PC-3 (cell line): ENCODE results near the gene AGAP1. TPM values are rescaled to one million over a fixed set of nuclear protein-coding genes. Genes with fewer than 3 reads are reported as not detected.

Experiments
- ATAC-seq: fragments of 200-7000 bp; cut with Tn5 transposase; 2 replicates; pipeline ENCODE4 v1.9.1; 2020; ENCODE audit warnings: mild to moderate bottlenecking, moderate library complexity
- BruUV-seq: library from RNA; stranded (reverse); fragments of 400-500 nt; replicated peaks from 2 replicates; lab custom pipeline; 2021; lab: Mats Ljungman, UMichigan
- CTCF ChIA-PET: fragments of 300-600 bp; sonication (Branson Sonifier 250); formaldehyde crosslinking; loops from one replicate; lab custom pipeline; 2022; ENCODE audit warnings: antibody characterized with exemption; lab: Charles Lee
- POLR2A ChIA-PET: fragments of 300-600 bp; sonication (Branson Sonifier 250); formaldehyde crosslinking; loops from one replicate; lab custom pipeline; 2022; ENCODE audit warnings: antibody characterized with exemption; ENCODE audit not compliant: unreplicated experiment; lab: Charles Lee
- DNase-seq: peaks from one replicate; pipeline ENCODE4 v3.0.0-alpha.2; 2015
- H2AFZ ChIP-seq: fragments of 300-600 bp; sonication (generic); 2 replicates; pipeline ENCODE4 v1.6.0; 2016; ENCODE audit warnings: antibody characterized with exemption, low read length
- H3F3A ChIP-seq: fragments of 300-600 bp; sonication (generic); one replicate; pipeline ENCODE4 v1.6.0; 2017; ENCODE audit warnings: antibody characterized with exemption, low read length, control low read depth, mild to moderate bottlenecking; ENCODE audit not compliant: unreplicated experiment
- H3K27ac ChIP-seq: fragments of 300-600 bp; sonication (generic); 2 replicates; pipeline ENCODE4 v1.5.1; 2016; ENCODE audit warnings: mild to moderate bottlenecking, low read length
- H3K27me3 ChIP-seq: fragments of 300-600 bp; sonication (generic); 2 replicates; pipeline ENCODE4 v1.6.1; 2016; ENCODE audit warnings: low read length, mixed read lengths
- H3K36me3 ChIP-seq: fragments of 300-600 bp; sonication (generic); 2 replicates; pipeline ENCODE4 v1.6.1; 2016; ENCODE audit warnings: low read depth, mixed run types, low read length, mixed read lengths
- H3K4me1 ChIP-seq: fragments of 300-600 bp; sonication (generic); 2 replicates; pipeline ENCODE4 v1.5.1; 2016; ENCODE audit warnings: low read length; ENCODE audit not compliant: insufficient read depth
- H3K4me2 ChIP-seq: fragments of 300-600 bp; sonication (generic); 2 replicates; pipeline ENCODE4 v1.6.0; 2016; ENCODE audit warnings: low read length
- H3K4me3 ChIP-seq: fragments of 300-600 bp; sonication (generic); 2 replicates; pipeline ENCODE4 v1.5.1; 2016; ENCODE audit warnings: mild to moderate bottlenecking, low read length, mixed read lengths
- H3K79me2 ChIP-seq: fragments of 300-600 bp; sonication (generic); 2 replicates; pipeline ENCODE4 v1.6.1; 2017; ENCODE audit warnings: low read length, mixed read lengths
- H3K9ac ChIP-seq: fragments of 300-600 bp; sonication (generic); 2 replicates; pipeline ENCODE4 v1.6.0; 2016; ENCODE audit warnings: mild to moderate bottlenecking, low read length
- H3K9me2 ChIP-seq: fragments of 300-600 bp; sonication (generic); replicated peaks from 2 replicates; pipeline ENCODE4 v1.6.1; 2016; ENCODE audit warnings: mixed run types, low read length, mixed read lengths
- H3K9me3 ChIP-seq: fragments of 300-600 bp; sonication (generic); 2 replicates; pipeline ENCODE4 v1.6.1; 2016; ENCODE audit warnings: low read length, mixed read lengths
- H4K20me1 ChIP-seq: fragments of 300-600 bp; sonication (generic); 2 replicates; pipeline ENCODE4 v1.6.1; 2016; ENCODE audit warnings: low read length, mixed read lengths
- CTCF ChIP-seq: fragments of 300-600 bp; sonication (generic); conservative IDR thresholded peaks from 2 replicates; pipeline ENCODE4 v1.5.1; 2017; ENCODE audit warnings: antibody characterized with exemption, low read depth, mild to moderate bottlenecking, low read length
- EZH2 ChIP-seq: fragments of 300-600 bp; sonication (generic); IDR thresholded peaks from one replicate; pipeline ENCODE4 v1.6.1; 2017; ENCODE audit warnings: antibody characterized with exemption, mild to moderate bottlenecking, low read length; ENCODE audit not compliant: unreplicated experiment
- EZH2phosphoT487 ChIP-seq: fragments of 300-600 bp; sonication (generic); IDR thresholded peaks from 2 replicates; pipeline ENCODE4 v1.6.1; 2018; ENCODE audit warnings: mild to moderate bottlenecking, antibody characterized with exemption, low read length, borderline replicate concordance
- intact Hi-C: fragments of 100-400 bp; cut with micrococcal nuclease; formaldehyde crosslinking; loops from 2 replicates; pipeline ENCODE4 v1.9.0; 2023
- total RNA-seq: library from RNA; depleted of rRNA; stranded (reverse); fragments of >200 nt; gene quantifications from 2 replicates; pipeline ENCODE4 v1.2.3, GENCODE V29; 2014

AGAP1 gene
- total RNA-seq, 1 experiment from 2014 or later: 31.0 TPM

- BruUV-seq: no TSS peak
- Histone ChIP-seq H2AFZ (no peak overlapping the region), H3K4me1 (no peaks in the 10 kb centered on the region), H3K4me2 (no peak overlapping the region), H3K27ac (no peak overlapping the region), H3K79me2 (peaks cover 30% of the 10 kb centered on the region), H3K9ac (no peak overlapping the region), H3K9me3 (no peaks in the 10 kb centered on the region), H3K9me2 (no peaks in the 10 kb centered on the region), H3F3A (no peaks in the 10 kb centered on the region), H4K20me1 (no peaks in the 10 kb centered on the region), H3K27me3 (no peaks in the 10 kb centered on the region), H3K4me3 (no peak overlapping the region), H3K36me3 (no peaks in the 10 kb centered on the region)
- no peak for ATAC-seq
- TF ChIP-seq CTCF (no peak), EZH2 (no peak), EZH2phosphoT487 (no peak)
- intact Hi-C loops: no loop called here
- POLR2A ChIA-PET: no interaction called here
- CTCF ChIA-PET: interaction anchor here (0.6 kb wide), 1 partner anchor 229 kb away, joined by 7 read pairs; no protein-coding TSS in a partner anchor
- DNase-seq: no peak
Observed at GRCh38 chr2:236162882-236163470, 669.1 kb downstream of the AGAP1 start.

- DNase-seq (no peak), ATAC-seq (no peak)
- H3K27me3 ChIP-seq: no peaks in the 10 kb centered on the region
- TF ChIP-seq CTCF (no peak), EZH2phosphoT487 (no peak)
- no TSS peak for BruUV-seq
- H3K9ac ChIP-seq: no peak overlapping the region
- H3K36me3 ChIP-seq: no peaks in the 10 kb centered on the region
- H3K4me2 ChIP-seq: no peak overlapping the region
- H4K20me1 ChIP-seq: no peaks in the 10 kb centered on the region
- H3K27ac ChIP-seq: no peak overlapping the region
- no peaks in the 10 kb centered on the region for H3K9me2 ChIP-seq
- no peaks in the 10 kb centered on the region for H3K9me3 ChIP-seq
- ChIA-PET CTCF (no interaction called here), POLR2A (no interaction called here)
- H3F3A ChIP-seq: no peaks in the 10 kb centered on the region
- peaks cover under 1% of the 10 kb centered on the region for H3K4me1 ChIP-seq
- no peak overlapping the region for H2AFZ ChIP-seq
- intact Hi-C loops: no loop called here
- H3K79me2 ChIP-seq: peaks cover 33% of the 10 kb centered on the region
- H3K4me3 ChIP-seq: no peak overlapping the region
Observed at GRCh38 chr2:236163471-236164200, 669.8 kb downstream of the AGAP1 start.
